ENCODE data around the gene EBF4.
"Not testable (repeated sequence)": the region's sequence is repeated elsewhere in the genome, so short reads cannot be mapped to it uniquely, and the experiment has no call there.

Gene EBF4

DNA sequence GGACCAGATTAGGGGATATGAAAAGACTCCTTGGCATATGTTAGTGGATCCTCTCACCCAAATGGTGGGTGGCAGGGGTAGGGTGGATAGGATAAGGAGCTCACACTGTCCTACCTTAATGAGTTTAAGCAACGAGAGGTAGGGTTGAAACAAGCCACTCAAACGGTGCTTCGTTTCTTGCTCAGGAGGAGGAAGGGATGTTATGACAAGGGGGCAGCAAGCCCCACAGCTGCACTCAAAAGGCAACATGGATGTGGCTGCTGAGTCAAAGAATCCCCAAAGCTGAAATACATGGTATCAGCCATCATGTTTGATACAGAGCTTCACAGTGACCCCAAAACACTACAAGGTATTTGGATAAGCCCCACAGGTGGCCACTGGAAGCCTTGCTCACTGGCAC lies 20.1 kb upstream of the EBF4 start:
- DNase-seq (ENCODE audit: low spot score): no peak

GRCh38 chr20:2673453-2673852 lies 19.1 kb upstream of the EBF4 start:
- DNase-seq (ENCODE audit: low spot score): no peak

GRCh38 chr20:2680046-2680445 lies 12.5 kb upstream of the EBF4 start:
- no peak for DNase-seq (ENCODE audit: low spot score)

DNA sequence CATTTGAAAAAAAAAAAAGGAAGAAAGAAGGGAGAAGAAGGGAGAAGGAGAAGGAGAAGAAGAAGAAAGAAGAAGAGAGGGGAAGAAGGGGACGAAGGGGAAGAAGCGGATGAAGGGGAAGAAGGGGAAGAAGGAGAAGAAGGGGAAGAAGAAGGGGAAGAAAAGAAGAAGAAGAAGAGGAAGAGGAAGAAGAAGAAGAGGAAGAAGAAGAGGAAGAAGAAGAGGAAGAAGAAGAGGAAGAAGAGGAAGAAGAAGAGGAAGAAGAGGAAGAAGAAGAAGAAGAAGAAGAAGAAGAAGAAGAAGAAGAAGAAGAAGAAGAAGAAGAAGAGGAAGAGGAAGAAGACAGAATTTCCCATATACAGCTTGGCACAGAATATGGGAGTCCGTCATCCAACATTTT lies 10.5 kb upstream of the EBF4 start:
- not testable (repeated sequence) for DNase-seq (ENCODE audit: low spot score)

GRCh38 chr20:2684817-2685216 lies 7.8 kb upstream of the EBF4 start:
- DNase-seq (ENCODE audit: low spot score): not testable (repeated sequence)

DNA sequence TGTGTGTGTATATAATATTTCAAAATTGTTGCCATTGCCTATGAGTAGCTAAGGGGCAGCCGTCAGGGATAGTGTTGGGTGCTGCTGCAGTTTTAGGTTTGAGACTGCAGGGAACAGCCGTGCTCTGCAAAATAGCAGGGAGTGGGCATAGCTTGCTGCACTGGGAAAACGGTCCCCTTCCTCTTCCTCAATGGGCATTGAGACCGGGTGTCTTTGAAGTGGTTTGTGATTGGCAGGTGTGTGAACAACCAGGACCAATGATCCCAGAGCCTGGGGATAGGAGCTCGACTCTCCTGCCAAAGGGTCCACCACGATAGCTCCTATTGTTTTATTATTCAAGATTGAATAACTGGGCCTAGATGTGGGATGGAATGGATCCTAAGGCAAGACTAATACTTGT lies 5.1 kb upstream of the EBF4 start:
- DNase-seq (ENCODE audit: low spot score): no peak

DNA sequence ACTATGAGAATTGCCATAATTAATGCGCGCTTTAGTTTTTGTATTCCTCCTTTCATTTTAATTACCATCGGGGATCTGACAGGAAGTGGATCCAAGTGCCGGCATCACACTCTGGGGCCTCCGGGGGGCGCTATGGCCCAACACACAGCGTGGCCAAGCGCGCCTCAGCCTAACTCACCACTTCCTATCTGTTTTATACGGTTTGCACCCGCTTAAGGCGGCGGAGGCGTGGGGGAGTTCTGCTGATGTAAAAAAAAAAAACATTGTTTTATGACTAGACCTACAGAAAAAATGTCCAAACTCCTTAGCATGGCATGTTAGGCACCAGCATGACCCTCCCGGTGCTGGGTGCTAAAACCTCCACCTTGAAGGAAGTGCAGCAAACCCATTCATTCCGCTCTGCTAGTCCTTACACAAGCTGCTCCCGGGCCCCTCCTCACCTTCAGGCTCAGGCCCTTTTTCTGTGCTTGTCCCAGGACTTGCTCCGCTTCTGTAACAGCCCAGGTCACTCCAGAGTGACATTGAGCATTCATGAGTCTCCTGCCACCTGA lies 4.5 kb upstream of the EBF4 start:
- no peak for DNase-seq (ENCODE audit: low spot score)

DNA sequence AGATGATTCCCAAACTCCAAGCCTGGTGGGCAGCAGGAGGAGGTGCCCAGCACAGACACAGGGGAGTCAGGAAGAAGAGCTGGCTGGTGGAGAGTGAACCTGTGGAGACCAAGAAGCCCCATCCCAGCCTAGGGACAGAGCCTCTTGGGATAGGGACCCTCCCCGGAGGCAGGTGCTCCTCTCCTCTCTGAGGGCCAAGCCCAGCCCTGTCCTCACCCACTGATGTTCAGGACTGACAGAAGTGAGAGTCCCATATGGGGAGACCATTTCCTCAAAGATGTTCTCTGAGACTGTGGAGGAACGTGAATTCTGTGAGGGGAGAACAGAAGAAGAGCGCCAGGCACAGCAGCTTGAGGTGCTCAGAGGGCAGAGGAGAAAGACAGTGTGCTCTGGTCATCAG lies 2.4 kb upstream of the EBF4 start:
- no peak for DNase-seq (ENCODE audit: low spot score)

- DNase-seq (ENCODE audit: low spot score): no peak
These were observed 1.9 kb upstream of the EBF4 start for GRCh38 chr20:2690718-2691117.

DNA sequence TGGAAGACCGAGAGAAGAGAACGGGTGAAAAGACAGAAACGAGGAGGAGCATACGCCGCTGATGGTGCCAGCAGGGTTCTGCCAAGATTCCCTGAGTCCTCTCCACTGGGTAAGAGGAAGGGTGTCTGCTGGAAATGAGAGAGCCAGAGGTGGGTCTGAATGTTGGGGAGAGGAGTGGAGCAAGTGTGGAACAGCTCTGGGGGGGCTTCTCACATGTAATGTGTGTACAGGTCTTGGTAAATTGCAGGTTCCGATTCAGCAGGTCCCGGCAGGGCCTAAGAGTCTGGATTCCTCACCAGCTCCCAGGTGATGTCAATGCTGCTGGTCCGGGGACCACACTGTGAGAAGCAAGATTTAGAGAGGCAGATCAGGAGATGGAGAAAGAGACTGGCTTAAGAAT lies 1.5 kb upstream of the EBF4 start:
- no peak for DNase-seq (ENCODE audit: low spot score)

DNA sequence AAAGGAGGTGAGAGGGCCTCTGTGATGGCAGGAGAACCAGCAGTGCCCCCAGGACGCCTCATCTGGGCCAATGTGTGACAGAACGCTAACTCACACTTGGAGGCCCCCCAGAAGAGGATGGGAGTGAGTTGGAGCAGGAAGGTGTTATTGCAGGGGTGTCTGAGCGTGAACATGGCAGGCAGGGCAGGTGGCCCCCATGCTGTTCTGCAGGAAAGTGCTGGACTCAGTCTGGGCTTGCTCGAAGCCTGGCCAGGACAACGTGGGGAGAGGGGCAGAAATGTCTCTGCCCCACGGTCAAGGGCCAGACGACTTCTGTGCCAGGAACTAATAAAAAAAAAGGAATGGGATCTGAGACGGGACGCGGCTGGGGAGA lies 931 bp upstream of the EBF4 start:
- DNase-seq (ENCODE audit: low spot score): no peak

- peak; percentile 17 for DNase-seq (ENCODE audit: low spot score)
These were observed 306 bp downstream of the EBF4 start for GRCh38 chr20:2692886-2693285.

GRCh38 chr20:2693286-2694007 lies 867 bp downstream of the EBF4 start:
- DNase-seq (ENCODE audit: low spot score): no peak

DNA sequence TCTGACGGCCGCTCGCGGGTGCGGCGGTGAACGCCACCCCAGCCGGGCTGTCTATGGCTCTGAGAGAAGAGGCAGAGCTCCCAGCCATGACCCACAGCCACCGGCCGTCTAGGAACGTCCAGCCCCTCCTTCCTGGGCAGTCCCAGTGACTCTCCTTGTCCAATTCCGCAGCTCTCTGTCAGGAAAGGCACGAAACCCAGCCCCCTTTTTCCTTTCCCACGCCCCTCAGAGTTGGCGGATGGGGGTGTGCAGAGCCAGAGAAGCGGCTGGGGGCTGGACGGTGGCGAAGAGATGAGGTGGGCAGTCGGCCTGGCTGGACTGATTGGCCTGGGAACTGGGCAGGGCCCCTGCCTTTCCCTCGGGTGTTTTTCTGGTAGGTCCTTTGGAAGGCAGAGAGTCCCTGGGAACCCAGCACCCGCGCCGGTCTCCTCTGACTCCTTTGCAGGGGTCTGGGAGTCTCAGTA lies 1.5 kb downstream of the EBF4 start:
- no peak for DNase-seq (ENCODE audit: low spot score)

DNA sequence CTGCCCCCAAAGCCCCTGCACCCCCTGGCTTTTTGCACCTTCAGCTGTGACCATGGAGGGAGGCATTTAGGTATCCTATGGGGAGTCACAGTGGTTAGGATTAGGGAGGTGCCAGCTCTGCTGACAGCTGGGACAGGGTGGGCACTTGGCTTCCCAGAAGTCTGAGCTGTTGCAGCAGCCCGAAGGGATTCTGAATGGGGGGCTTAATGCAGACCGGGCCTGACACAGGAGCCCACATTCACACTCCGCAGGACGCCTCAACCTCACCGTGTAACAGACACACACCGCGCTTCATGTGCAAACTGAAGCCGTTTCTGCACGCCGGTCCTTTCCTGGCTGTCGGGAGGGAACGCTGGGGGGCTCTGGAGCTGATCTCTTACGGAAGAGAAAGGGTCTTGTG lies 1.9 kb downstream of the EBF4 start:
- DNase-seq (ENCODE audit: low spot score): no peak

DNA sequence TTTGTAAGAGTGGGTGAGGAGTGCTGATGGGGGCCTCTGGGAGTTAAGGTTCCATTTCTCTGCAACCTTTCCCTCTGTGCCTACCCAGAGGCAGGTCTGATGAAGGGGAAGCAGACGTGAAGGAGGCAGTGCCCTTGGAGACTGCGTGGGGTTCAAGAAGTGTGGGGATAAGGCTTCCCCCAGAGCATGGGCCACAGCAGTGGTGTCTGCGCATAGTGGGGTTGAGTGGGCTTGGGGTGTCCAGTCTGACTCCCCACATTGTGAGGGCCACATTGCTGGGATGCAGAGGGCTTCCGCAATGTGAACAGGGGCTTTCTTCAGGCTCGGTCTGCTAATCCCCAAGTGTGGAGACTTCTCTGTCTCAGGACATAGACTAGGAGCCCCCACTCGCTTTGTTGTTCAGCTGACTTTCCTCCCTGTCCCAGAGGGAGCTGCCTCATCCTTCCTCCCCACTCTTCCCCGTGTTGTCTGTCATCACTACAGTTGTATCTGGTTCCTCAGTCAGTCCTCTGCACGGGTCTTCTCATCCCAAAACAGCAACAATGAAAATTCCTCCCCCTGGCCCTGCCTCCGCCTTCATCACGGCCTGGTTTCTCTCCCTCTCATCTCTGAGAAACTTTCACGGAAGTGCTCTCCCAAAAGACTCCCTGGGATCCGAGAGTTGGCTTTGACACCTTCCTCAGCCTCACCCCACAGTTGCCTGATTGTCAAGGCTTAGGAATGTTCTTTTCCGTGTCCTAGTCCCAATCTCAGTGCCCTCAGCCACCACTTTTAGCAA lies 2.8 kb downstream of the EBF4 start:
- no peak for DNase-seq (ENCODE audit: low spot score)

DNA sequence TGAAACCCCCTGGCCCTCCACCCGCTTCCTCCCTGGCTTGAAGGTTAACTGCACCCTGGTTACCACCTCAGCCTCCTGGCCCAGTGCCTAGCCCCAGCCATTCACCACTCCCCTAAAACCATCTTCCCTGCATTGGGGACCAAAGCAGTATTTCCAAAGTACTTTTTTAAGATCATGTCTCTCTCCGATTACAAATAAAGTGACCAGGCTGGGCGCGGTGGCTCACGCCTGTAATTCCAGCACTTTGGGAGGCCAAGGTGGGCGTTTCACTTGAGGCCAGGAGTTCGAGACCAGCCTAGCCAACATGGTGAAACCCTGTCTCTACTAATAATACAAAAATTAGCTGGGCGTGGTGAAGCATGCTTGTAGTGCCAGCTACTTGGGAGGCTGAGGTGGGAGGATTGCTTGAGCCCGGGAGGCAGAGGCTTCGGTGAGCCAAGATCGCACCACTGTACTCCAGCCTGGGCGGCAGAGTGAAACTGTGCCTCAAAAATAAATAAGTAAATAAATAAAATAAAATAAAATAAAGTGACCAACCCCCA lies 3.5 kb downstream of the EBF4 start:
- DNase-seq (ENCODE audit: low spot score): not testable (repeated sequence)

DNA sequence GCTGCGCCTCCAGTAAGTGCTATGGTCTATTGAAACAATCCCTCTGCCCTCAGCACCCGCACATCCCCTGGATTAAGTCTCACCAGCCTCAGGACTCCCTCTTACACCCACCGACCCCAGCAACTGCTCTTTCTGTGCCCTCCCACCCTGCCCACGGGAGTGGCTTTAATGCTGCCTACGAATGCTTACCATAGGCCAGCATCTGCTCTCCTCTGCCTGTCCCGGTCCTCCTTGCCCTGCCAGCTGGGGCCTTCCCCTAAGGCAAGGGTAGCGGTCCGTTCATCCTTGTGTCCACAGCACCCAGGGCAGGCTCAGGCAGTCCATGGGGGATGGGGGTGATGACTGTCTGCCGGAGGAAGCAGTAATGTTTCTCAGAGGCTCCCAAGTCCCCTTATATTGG lies 4.1 kb downstream of the EBF4 start:
- DNase-seq (ENCODE audit: low spot score): no peak

GRCh38 chr20:2697768-2698167 lies 5.2 kb downstream of the EBF4 start:
- DNase-seq (ENCODE audit: low spot score): no peak

DNA sequence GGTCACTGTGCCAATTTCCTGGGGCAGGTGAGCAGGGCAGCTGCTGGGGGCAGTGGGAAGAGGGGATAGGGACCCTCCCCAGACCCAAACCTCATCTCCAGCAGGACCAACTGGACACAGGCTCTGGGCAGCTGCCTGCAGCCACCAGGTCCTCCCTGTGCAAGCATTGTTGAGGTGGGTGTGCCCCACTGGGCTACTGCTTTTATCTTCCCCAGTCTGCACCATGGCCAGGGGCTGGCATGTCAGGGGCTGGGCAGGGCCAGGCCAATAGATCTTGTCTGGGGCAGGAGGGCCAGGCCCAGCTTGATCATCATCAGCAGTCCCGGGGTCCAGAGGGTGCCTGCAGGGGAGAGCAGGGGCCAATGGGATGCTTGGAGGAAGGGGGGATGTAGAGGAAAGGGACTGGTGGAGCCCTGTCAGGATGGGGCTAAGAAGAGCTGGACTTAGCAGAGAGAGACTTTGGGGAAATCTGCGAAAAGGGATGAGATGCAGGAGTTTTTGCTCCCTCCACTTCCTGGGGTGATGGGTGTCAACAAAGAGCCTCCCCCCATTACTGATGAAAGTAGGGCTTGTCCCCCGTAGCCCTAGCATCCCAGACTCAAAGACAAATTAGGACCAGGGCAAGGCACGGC lies 5.7 kb downstream of the EBF4 start:
- DNase-seq (ENCODE audit: low spot score): no peak

DNA sequence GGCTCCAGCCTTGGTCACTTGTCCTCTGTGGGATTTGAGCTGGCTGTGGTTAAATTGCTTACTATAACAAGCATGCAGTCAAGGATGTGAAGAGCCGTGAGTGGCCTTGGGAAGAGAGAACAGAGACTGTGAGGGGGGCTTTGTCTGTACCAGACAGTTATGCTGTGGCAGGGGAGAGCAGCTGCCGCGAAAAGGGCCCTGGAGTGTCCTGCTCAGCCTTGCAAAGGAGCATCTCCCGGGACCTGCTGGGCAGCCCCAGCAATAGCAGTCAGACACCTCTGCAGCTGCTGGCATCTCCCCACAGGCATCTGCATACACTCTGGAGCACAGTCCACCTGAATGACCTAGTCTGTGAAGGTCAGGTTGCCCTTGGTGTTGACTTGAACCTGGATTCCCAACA lies 6.3 kb downstream of the EBF4 start:
- DNase-seq (ENCODE audit: low spot score): no peak

DNA sequence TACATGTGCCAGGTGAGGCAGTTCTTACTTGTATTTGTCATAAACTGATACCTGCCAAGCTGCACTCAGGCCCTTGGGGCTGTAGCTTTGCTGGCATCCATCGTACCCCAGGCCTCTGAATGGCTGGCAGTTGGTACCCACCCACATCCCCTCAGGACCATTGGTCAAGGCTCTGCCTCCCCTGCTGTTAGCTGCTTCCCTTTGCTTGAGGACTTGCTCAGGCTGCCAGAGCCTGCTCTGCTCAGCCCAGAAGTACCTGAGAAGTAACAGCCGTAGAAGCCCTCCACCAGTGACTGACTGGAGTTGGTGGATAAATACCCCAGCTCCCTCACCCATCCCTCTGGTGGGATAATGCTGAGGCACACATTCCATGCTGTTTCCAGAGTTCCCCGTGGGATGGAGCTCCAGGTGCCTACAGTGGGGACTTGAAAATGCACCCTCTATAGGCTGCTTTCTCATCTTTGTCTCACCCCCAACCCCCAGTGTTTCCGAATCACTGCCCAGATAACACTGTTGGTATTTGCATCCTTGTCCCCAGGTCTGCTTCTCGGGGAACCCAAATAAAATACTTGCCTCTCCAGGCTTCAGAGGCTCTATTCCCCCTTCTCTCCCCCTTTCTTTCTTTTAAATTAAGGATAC lies 7.3 kb downstream of the EBF4 start:
- DNase-seq (ENCODE audit: low spot score): no peak
